LNCaP clone FGC (cell line): ENCODE measurements around the gene OAF.

Source experiments
- DNase-seq: peaks from one replicate; pipeline ENCODE4 v3.0.0-alpha.2; 2011; ENCODE audit warnings: low read depth
- H3K4me3 ChIP-seq: 2 replicates; pipeline ENCODE4 v1.5.1; 2011; ENCODE audit warnings: mild to moderate bottlenecking, low read depth, low read length, control low read depth
- TF ChIP-seq, protein P1 (sequence below): IDR thresholded peaks from 2 replicates; pipeline ENCODE4 v1.5.1; 2012; ENCODE audit warnings: mild to moderate bottlenecking; ENCODE audit not compliant: control insufficient read depth, insufficient read depth; ENCODE audit errors: extremely low read depth

Gene OAF

DNA sequence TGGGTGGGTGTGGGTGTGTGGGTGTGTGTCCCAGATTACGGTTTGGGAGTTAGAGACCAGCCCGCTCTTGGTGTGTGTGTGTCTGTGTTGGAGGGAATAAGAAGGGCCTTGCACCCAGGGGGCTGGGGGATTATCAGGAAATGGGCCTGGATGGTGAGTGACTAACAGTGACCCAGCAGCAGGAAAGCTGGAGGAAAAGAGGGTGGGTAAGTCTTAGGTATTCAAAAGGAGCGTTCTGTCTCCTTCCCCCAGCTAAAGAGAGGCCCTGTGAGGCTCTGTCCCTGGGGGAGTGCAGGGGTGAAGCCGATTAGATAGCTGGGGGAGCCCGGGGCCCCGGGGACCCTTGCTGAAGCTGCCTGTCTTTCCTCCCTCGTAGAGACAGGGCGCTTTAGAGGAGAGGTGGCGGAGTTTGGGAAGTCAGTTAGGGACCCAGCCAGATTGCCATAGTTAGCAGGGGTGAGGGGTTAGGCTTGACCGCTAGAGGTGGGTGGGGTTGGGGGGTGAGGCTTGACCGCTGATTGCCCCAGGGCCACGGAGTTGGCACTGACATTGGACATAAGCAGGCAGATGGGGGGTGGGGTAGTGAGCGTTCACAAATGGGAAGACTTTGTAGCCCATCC is 1.5 kb downstream of the OAF start:
- no peak for DNase-seq
- no peak overlapping the region for H3K4me3 ChIP-seq
- TF ChIP-seq, protein P1, sequence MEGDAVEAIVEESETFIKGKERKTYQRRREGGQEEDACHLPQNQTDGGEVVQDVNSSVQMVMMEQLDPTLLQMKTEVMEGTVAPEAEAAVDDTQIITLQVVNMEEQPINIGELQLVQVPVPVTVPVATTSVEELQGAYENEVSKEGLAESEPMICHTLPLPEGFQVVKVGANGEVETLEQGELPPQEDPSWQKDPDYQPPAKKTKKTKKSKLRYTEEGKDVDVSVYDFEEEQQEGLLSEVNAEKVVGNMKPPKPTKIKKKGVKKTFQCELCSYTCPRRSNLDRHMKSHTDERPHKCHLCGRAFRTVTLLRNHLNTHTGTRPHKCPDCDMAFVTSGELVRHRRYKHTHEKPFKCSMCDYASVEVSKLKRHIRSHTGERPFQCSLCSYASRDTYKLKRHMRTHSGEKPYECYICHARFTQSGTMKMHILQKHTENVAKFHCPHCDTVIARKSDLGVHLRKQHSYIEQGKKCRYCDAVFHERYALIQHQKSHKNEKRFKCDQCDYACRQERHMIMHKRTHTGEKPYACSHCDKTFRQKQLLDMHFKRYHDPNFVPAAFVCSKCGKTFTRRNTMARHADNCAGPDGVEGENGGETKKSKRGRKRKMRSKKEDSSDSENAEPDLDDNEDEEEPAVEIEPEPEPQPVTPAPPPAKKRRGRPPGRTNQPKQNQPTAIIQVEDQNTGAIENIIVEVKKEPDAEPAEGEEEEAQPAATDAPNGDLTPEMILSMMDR: no peak

DNA sequence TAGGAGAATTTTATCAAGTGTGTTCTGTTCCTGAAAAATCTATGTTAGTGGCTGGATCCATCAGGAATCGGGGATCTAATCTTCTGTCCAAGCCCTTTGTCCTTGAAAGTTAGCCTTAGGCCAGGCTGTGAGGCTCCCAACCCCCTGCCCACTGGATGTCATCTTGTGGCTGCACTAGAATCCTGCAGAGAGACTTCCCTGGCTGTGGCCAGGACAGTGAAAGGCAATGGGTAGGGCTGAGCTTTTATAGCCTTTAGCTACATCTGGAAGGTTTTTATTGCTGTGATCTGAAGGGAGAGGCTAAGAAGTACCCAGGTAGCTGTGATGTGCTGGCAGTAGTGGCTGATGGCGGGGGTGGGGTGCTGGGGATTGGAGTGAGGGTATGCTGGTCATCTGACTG is 2.1 kb downstream of the OAF start:
- H3K4me3 ChIP-seq: no peak overlapping the region
- TF ChIP-seq, protein P1: no peak
- no peak for DNase-seq

DNA sequence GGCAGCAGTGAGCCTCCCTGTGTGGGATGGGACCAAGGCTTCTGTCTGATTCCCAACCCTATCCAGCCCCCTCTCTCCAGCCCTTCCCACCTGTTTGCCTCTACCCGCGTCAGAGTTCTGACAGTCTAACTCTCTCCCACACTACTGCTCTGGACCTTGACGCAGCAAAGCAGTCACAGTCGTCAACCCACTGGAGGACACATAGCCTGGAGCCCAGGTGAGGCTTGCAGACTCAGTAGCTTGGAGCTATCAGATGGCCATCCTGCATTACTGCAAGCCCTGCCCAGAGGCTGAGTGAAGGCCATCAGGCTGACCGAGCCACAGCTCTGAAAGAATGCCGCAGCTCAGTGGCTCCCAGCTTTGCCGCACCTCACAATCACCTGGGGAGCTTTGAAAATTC is 3.7 kb downstream of the OAF start:
- DNase-seq: no peak
- no peak overlapping the region for H3K4me3 ChIP-seq
- TF ChIP-seq, protein P1: no peak

DNA sequence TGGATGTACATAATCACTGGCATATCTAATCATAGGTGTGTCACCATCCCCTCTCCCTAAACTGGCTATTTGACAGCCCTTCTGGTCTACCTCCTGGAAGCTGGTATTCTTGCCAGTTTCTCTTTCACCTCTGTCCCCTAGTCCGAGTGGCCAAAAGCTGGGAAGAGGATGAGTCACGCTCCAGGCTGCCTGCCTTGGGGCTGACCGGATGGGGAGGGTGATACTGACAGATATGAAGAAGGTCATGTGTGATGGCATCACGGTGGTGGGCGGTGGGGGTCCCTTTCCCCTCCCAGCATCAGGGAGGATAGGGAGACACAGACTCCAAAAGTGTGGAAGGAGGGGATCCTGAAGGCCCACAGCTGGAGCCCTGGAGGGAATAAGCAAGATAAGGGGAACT is 4.8 kb downstream of the OAF start:
- DNase-seq: no peak
- TF ChIP-seq, protein P1: no peak
- no peak overlapping the region for H3K4me3 ChIP-seq

DNA sequence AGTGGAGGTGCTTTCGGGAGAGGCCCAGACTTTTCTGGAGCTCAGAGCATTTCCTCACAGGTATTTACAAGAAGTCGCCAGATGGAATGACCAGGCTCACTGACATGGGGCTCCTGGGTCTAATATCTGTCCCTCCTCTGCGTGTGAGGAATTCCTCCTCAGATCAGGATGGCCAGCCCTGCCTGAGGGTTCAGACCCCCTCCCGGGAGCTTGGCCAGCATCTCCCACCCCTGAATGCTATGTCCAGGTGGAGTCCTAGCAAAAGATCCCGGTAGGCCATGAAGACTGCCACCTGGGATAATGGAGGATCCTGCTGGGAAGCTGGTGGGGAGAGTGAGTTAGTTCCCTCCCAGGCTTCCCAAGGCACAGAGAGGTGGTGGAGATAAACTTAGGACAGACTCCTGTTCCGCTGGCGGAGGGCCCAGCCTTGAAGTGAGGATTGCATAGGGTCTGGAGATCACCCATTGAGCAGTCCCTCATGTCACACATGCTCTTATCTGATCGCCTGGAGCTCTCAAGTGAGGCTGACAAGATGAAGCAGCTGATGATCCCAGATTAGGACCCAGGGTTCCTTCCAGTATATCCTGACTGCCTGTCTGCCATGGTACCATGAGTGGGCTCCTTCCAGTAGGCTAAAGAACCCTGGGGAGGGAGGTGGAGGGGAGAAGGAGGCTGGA is 5.7 kb downstream of the OAF start:
- H3K4me3 ChIP-seq: no peak overlapping the region
- DNase-seq: no peak
- TF ChIP-seq, protein P1: no peak

DNA sequence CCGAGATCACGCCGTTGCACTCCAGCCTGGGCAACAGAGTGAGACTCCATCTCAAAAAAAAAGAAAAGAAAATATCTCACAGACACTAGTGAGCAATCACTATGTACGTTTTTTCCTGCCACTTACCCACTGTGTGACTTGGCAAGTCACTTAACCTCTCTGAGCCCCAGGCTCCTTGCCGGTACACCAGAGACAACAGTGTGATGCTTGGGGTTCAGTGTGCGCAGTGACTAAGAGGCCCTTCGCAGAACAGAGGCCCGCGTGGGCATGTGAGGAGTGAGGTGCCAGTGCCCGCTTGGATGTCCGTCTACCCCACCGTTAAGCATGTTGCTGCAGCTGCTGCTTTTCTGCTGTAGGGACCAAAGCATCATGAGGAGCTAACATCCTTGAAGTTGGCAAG is 6.7 kb downstream of the OAF start:
- no peak for DNase-seq
- H3K4me3 ChIP-seq: no peak overlapping the region
- TF ChIP-seq, protein P1: no peak

DNA sequence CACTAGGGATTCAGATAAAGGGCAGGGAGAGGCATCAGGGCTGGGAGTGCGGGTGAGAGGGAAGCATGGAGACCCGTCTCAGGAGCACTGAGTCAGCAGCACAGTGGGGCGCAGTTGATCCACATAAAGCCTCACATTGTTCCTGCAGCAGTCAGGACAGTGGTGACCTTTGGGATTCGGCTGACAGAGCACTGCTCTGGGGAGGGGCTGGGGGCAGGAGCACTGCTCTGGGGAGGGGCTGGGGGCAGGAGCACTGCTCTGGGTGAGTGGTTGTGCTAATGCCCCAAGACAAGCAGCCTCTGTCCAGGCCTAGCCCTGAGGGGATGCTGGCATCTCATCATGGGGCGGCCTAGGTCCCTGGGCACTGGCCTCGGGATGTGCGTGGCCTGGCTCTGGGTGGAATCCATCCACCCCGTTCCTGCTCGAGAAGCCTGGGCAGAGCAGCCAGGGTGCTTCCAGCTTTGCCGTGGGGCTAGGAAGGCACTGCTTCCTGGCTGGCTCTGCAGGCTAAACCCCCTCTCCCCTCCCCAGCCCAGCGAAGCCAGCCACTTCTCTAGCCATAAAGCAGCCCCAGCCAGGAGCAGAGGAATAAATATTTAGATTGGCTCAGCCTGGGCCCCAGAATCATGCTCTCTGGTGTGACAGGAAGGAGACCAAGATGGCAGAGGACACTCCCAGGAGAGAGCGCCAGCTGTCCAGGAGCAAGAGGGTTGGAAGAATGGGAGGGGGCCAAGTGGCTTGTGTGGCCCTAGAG is 7.3 kb downstream of the OAF start:
- no peak for DNase-seq
- no peak overlapping the region for H3K4me3 ChIP-seq
- TF ChIP-seq, protein P1: no peak
